Stomach (tissue), 9 donors: Measurements from ENCODE around the gene F7. TPM values are rescaled to one million over a fixed set of nuclear protein-coding genes. Genes with fewer than 3 reads are reported as not detected.

Experiments used
- DNase-seq, 2 donors: peaks; one replicate each; pipeline versions ENCODE4 v3.0.0 to v3.0.0-alpha.2; 2013 to 2019
- H3K27ac ChIP-seq, 5 donors: fragments of 200-600 bp in 4 of 5; sonication (generic) in 4 of 5; one replicate each; pipeline ENCODE4 v1.5.1; 2013 to 2019; ENCODE audit warnings: mild to moderate bottlenecking in 1 of 5, moderate library complexity in 1 of 5
- H3K27me3 ChIP-seq, 3 donors: fragments of 200-600 bp; sonication (generic); one replicate each; pipeline ENCODE4 v1.5.1; 2017 to 2019; ENCODE audit warnings: mixed run types in 1 of 3
- H3K36me3 ChIP-seq, 4 donors: fragments of 200-600 bp; sonication (generic); 1 replicate in 3 of 4; 2 replicates in 1 of 4; pipeline ENCODE4 v1.5.1; 2016 to 2019
- H3K4me1 ChIP-seq, 4 donors: fragments of 200-600 bp; sonication (generic); one replicate each; pipeline ENCODE4 v1.5.1; 2016 to 2019
- H3K4me3 ChIP-seq, 4 donors: fragments of 200-600 bp; sonication (generic) in 3 of 4; one replicate each; pipeline ENCODE4 v1.5.1; 2016 to 2019; ENCODE audit warnings: mild to moderate bottlenecking in 1 of 4
- H3K9me3 ChIP-seq, 4 donors: fragments of 200-600 bp; sonication (generic); one replicate each; pipeline ENCODE4 v1.5.1; 2016 to 2019
- EP300 ChIP-seq: sonication (generic); formaldehyde crosslinking; IDR thresholded peaks from one replicate; pipeline ENCODE4 v1.6.1; 2017; ENCODE audit warnings: antibody characterized with exemption
- POLR2A ChIP-seq, 4 donors: fragments of 450-650 bp; IDR thresholded peaks; one replicate each; pipeline ENCODE4 v1.6.1; 2016; ENCODE audit warnings: antibody characterized with exemption in 4 of 4, control low read depth in 2 of 4, mild to moderate bottlenecking in 1 of 4, moderate library complexity in 1 of 4
- POLR2AphosphoS5 ChIP-seq, 3 donors: sonication (generic); formaldehyde crosslinking; IDR thresholded peaks; one replicate each; pipeline ENCODE4 v1.6.1; 2016; ENCODE audit warnings: antibody characterized with exemption in 3 of 3
- WGBS, 5 donors: extraction: QIAGEN DNeasy Blood & Tissue Kit in 3 of 5; methylation state at CpG; one replicate each; pipeline versions ENCODE4 v1.1.5 to v1.1.7; 2013 to 2018; 5-methylcytosine and 5-hydroxymethylcytosine counted together
- intact Hi-C: fragments of 100-400 bp; cut with DNase I; formaldehyde crosslinking; loops from one replicate; pipeline ENCODE4 v1.15.1; 2023; ENCODE audit warnings: low total_unique reads
- polyA plus RNA-seq, 3 donors: library from polyadenylated mRNA; stranded (reverse); fragments of 200-250 nt; gene quantifications; one replicate each; pipeline ENCODE4 v1.2.3, GENCODE V29; 2013
- total RNA-seq, 5 donors: library from RNA; depleted of rRNA; stranded (reverse); fragments of >200 nt; gene quantifications; one replicate each; pipeline versions ENCODE4 v1.1.0 to v1.2.3, GENCODE V29; 2014 to 2016
- TF ChIP-seq, protein P1 (sequence below), 7 experiments: fragments of 450-650 bp in 4 of 7; fragments of 200-600 bp in 3 of 7; sonication (generic) in 3 of 7; IDR thresholded peaks; one replicate each; pipeline ENCODE4 v1.5.1; 2016 to 2019; ENCODE audit warnings: antibody characterized with exemption in 7 of 7, control low read depth in 2 of 7, mild to moderate bottlenecking in 1 of 7
- donor health status: healthy with polysubstance abuse.
- donor health status: Bipolar disorder and iron deficiency.
- donor health status: healthy.

F7 gene
- total and polyA plus RNA-seq, 8 donors, result 0.10 TPM; not detected in 7

DNA sequence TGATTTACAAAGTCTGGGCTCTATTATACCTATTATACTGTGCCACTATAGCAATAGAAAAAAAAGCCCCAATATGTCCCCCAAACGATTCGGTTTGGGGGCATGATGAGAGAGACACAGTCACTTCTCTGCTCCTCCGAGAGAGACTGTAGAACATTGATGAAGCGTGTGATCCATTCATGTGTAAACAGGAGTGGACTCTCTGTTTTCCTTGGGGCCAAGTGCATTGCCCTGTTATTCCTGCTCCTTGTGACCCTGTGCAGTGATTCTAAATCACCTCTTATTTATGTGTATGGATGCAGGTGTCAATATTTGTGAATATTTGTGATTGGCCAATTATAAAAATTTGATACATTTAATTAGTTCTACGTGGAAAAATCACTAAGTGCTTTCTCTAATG is 34.0 kb downstream of the F7 start:
- 77 to 82% (median 80%) methylated on average over 5 of the region's 5 CpGs for WGBS, 5 donors
- H3K4me3 ChIP-seq, result no peak overlapping the region
- H3K36me3 ChIP-seq, result peaks cover 0 to 12% (median 0%) of the 10 kb centered on the region in 4 donors
- no peaks in the 10 kb centered on the region for H3K27me3 ChIP-seq
- DNase-seq, result no peak
- no peak overlapping the region for H3K27ac ChIP-seq
- H3K9me3 ChIP-seq, result no peaks in the 10 kb centered on the region
- no peaks in the 10 kb centered on the region for H3K4me1 ChIP-seq
- TF ChIP-seq POLR2A (IDR thresholded peaks at IDR 0.05), result no peak
- no peak for TF ChIP-seq EP300
- TF ChIP-seq POLR2AphosphoS5 (IDR thresholded peaks at IDR 0.05), result no peak
- TF ChIP-seq, protein P1, sequence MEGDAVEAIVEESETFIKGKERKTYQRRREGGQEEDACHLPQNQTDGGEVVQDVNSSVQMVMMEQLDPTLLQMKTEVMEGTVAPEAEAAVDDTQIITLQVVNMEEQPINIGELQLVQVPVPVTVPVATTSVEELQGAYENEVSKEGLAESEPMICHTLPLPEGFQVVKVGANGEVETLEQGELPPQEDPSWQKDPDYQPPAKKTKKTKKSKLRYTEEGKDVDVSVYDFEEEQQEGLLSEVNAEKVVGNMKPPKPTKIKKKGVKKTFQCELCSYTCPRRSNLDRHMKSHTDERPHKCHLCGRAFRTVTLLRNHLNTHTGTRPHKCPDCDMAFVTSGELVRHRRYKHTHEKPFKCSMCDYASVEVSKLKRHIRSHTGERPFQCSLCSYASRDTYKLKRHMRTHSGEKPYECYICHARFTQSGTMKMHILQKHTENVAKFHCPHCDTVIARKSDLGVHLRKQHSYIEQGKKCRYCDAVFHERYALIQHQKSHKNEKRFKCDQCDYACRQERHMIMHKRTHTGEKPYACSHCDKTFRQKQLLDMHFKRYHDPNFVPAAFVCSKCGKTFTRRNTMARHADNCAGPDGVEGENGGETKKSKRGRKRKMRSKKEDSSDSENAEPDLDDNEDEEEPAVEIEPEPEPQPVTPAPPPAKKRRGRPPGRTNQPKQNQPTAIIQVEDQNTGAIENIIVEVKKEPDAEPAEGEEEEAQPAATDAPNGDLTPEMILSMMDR (IDR thresholded peaks at IDR 0.05), result no peak
- intact Hi-C loops, result no loop called here

DNA sequence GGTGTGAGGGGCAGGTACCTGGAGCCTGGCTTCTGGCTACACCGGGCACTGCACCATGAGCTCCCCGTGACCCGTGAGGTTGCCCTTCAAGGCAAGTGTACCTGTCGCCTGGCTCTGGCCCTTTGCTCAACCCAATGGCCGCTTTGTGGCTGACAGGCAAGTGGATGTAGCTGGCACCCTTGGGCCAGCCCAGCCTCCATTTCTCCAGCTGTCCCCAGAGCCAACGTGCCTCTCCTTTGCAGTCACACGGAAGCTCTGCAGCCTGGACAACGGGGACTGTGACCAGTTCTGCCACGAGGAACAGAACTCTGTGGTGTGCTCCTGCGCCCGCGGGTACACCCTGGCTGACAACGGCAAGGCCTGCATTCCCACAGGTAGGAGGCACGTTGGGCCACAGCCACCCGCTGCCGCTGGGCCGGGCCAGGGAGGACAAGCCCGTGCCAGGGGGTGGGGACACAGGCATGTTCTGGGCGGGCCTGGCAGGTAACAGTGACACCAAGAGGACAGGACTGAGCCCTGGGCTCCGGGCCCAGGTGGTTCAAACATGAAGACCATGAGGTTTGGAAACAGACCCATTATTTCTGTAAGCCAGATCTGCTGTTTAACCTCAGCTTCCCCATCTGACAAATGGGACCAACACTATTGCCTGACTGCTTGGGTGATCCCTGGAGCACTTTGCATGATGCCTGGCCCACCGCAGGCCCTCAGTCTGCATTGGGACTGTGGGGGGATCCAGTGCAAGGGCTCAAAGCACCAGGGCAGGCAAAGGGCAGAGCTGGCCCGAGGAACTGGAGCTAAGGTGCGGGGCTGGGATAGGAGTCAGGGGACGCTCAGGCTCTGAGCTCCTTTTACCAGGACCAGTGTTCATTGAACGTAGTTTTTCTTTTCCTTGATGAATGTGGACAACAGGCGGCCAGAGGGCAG is 35.3 kb downstream of the F7 start:
- no peaks in the 10 kb centered on the region for H3K9me3 ChIP-seq
- no peaks in the 10 kb centered on the region for H3K4me1 ChIP-seq
- 88 to 92% (median 89%) methylated on average over 25 to 26 of the region's 26 CpGs for WGBS, 5 donors
- H3K27me3 ChIP-seq, result no peaks in the 10 kb centered on the region
- peak in 1 of 2 donors; percentile 10 for DNase-seq
- intact Hi-C loops, result no loop called here
- peaks cover 0 to 12% (median 0%) of the 10 kb centered on the region in 4 donors for H3K36me3 ChIP-seq
- no peak overlapping the region for H3K4me3 ChIP-seq
- H3K27ac ChIP-seq, result no peak overlapping the region
- TF ChIP-seq POLR2AphosphoS5 (IDR thresholded peaks at IDR 0.05) (no peak), EP300 (no peak), POLR2A (IDR thresholded peaks at IDR 0.05) (no peak)
- TF ChIP-seq, protein P1 (IDR thresholded peaks at IDR 0.05), result no peak

DNA sequence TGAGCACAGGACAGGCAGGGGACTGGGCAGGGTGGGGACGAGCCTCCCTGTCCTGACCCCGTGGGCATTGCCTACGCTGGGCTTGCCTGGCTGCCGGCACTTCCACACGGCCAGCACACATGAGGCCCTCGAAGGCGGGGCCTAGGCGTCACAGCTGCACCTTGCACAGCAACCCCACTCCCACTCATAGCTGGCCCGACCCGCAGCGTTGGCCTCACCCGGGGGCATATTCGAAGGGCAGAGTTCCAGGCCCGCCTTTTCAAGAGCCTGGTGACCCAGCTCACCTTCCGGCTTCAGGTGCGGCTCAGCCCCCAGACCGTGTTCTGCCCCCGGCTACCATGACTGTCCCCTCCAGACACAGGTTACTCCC is 36.0 kb downstream of the F7 start:
- no peak overlapping the region for H3K27ac ChIP-seq
- TF ChIP-seq, protein P1 (IDR thresholded peaks at IDR 0.05), result no peak
- TF ChIP-seq POLR2AphosphoS5 (IDR thresholded peaks at IDR 0.05) (no peak), POLR2A (IDR thresholded peaks at IDR 0.05) (no peak), EP300 (no peak)
- intact Hi-C loops, result no loop called here
- H3K4me3 ChIP-seq, result no peak overlapping the region
- no peaks in the 10 kb centered on the region for H3K9me3 ChIP-seq
- peaks cover 0 to 12% (median 0%) of the 10 kb centered on the region in 4 donors for H3K36me3 ChIP-seq
- WGBS, 5 donors, result 75 to 94% (median 88%) methylated on average over 15 to 18 of the region's 18 CpGs
- no peak for DNase-seq
- H3K27me3 ChIP-seq, result no peaks in the 10 kb centered on the region
- H3K4me1 ChIP-seq, result no peaks in the 10 kb centered on the region

DNA sequence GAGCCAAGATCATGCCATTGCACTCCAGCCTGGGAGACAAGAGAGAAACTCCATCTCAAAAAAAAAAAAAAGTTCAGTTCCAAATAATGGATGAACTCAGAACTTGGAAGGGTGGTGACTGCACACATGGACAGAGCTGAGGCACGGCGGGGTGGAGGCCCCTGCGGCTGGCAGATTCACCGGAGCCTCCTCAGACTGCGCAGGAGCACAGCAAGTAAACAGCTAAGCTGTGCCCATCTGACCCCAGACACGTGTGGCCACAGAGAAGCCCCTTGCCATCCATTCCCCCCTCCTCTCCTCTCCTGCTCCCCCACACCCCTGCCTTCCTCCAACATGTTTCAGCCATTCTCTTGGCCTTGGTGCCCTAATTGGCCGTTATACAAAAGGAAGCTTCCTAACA is 37.3 kb downstream of the F7 start:
- Histone ChIP-seq H3K27me3 (no peaks in the 10 kb centered on the region), H3K36me3 (peaks cover 0 to 12% (median 0%) of the 10 kb centered on the region in 4 donors), H3K4me3 (no peak overlapping the region), H3K27ac (no peak overlapping the region), H3K9me3 (no peaks in the 10 kb centered on the region), H3K4me1 (no peaks in the 10 kb centered on the region)
- no peak for DNase-seq
- TF ChIP-seq POLR2A (IDR thresholded peaks at IDR 0.05) (no peak), EP300 (no peak), POLR2AphosphoS5 (IDR thresholded peaks at IDR 0.05) (no peak)
- TF ChIP-seq, protein P1 (IDR thresholded peaks at IDR 0.05), result no peak
- 82 to 90% (median 87%) methylated on average over 7 of the region's 7 CpGs for whole genome bisulfite sequencing, 5 donors
- intact Hi-C loops, result no loop called here
